ENCODE measurements around the gene CLDN5.

CLDN5 gene

GRCh38 chr22:19501897-19502447 lies 22.2 kb downstream of the CLDN5 start:
- FAIRE-seq: no peak

DNA sequence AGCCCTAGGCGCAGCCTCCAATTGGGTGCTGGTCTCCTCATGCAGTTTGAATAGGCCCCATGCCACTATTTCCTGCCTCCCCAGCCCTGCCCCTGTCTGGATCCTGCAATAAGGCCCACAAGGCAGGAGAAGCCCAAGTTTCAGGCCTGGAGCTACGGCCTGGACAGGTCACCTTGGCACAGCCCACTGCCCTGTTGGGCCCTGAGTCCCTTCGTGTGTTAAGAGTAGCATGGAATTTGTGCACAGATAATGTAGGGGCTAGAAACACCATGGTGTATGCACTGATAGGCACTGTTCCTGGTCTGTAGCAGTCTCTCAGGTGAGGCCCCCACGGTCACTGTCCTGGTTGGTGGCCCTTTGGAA lies 24.3 kb downstream of the CLDN5 start:
- no peak for FAIRE-seq

DNA sequence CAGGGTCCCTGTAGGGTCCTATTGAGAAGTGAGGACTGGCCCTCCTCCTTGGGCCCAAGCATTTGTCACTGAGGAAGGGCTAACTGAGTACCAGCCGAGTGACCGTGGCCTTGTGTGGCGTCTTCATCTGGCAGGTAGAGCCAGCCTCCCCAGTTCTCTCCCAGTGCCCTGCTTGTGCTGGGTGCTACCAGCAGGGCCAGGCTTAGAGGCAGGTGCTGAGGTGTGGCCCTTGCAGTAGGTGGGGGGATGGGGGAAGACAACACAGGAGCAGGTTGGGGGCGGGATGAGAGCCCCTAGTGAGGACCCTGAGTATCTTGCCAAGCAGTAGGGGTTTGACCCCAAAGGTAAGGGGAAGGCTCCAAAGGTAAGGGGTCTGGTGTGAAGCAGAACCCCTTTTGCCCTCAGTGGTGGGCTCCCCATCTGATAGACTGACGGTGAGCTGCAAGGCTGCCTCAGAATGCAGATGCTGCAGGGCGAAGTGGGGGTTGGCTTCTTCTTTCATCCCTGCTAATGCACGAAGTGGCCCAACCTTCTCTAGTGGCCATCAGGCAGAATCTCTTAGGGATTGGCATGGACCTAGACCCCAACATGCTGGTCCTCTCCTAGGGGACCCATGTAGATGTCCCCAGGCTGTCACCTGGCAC lies 24.9 kb downstream of the CLDN5 start:
- FAIRE-seq: no peak

- FAIRE-seq: no peak
Observed at GRCh38 chr22:19498866-19499190, 25.4 kb downstream of the CLDN5 start.

GRCh38 chr22:19498154-19498865 lies 25.9 kb downstream of the CLDN5 start:
- no peak for FAIRE-seq

DNA sequence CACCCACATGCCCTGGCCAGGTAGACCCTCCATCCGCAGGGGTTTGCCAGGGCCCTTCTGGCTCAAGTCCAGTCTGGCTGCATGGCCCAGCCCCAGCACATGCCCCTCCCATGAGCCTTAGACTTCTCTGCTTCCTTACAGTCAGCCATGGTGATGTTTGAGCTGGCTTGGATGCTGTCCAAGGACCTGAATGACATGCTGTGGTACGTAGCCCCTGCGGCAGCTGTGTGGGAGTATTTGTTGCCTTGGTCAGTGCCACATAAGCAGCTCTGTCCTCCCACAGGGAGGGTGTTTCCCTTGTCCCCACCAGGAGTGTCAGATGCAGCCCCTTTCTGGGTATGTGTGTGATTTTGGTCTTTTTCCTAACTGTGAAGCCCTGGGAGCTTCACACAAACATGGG lies 27.0 kb downstream of the CLDN5 start:
- FAIRE-seq: no peak

DNA sequence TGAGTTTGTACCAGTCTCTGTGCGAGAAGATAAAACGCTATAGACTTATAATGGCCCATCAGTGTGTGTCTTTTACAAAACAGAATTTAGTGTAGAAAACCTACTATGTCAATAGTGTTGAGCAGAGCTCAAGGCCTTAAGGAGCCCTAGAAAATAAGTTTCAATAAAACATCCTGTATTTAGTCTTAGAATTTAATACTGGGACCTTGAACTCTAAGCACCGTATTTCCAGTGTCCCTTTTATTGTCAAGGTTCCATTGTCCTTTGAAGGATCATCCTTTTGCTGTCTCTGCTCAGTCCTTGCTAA lies 27.9 kb downstream of the CLDN5 start:
- no peak for FAIRE-seq

GRCh38 chr22:19495562-19496323 lies 28.5 kb downstream of the CLDN5 start:
- no peak for FAIRE-seq

- FAIRE-seq: no peak
Observed at GRCh38 chr22:19494676-19495173, 29.5 kb downstream of the CLDN5 start.

DNA sequence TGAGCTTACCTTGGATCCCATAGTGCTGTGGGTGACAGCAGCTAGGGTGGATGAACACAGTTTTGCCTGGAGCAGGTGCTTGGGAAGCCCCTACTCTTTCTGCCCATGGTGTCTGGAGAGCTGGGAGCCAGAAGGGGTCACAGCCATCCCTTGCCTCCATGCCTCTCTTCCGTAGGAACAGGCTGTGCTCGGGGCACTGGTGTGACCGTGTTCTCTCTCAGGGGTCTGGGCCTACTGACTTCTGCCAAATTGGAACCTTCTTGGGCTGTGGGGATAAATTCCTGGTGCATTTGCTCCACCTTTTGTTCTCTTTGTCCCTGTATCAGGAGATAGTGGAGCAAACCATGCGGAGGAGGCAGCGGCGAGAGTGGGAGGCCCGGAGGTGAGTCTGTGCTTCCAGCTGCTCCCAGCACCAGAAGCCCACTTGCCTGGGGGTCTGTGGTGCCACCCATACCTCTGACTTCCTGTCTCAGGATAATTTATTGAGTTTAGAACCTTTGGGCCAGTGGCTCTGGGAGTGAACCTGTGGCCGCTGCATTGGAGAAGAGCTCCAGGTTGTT lies 30.1 kb downstream of the CLDN5 start:
- FAIRE-seq: no peak

- FAIRE-seq: no peak
Observed at GRCh38 chr22:19492504-19493174, 31.6 kb downstream of the CLDN5 start.

DNA sequence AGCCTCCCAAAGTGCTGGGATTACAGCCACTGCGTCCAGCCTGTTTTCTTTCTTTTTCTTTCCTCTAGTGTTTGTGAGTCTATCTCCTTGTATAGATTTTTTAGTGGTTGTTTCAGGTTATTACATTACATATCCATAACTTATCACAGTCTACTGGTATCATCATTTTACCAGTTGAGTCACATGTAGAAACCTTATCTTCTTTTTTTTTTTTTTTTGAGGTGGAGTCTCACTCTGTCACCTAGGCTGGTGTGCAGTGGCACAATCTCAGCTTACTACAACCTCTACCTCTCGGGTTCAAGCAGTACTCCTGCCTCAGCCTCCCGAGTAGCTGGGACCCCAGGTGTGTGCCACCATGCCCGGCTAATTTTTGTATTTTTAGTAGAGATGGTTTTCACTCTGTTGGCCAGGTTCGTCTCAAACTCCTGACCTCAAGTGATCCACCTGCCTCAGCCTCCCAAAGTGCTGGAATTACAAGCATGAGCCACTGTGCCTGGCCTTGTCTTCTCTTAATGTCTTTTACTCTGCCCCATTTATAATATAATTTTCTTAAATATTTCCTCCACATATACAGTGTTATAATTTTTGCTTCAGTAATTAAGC lies 33.5 kb downstream of the CLDN5 start:
- no peak for FAIRE-seq

DNA sequence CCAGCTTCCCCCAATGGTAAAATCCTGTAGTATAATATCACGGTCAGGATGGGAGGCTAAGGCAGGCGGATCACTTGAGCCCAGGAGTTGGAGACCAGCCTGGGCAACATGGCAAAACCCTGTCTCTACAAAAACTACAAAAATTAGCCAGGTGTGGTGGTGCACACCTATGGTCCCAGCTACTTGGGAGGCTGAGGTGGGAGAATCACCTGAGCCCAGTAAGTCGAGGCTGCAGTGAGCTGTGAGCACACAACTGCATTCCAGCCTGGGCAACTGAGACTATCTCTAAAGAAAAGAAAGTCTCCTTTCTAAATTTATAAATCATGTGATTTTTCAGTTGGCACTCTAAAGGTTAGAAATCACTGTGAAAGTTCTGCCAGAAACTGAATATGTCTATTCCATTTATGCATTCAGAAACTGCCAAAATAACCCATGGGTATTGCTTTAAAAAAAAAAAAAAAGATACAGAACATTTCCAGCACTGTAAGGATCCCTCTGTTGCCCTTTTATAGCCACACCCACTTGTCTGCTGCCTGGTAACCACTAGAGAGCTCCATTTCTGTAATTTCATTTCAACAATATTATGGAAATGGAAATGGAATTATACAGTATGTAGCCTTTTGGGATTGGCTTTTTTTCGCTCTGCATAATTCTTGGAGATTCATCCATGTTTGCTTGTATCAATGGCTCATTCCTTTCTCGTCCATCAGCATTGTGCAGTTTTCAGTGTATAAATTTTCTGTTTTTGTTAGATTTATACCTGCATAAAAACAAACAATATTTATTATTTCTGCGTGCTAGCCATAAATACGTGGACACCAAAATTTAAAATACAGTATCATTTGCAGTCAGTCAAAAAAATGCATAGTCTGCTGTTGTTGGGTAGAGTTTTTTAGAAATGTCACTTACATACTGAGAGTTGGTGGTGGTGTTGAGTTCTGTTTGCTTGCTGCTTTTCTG lies 35.0 kb downstream of the CLDN5 start:
- no peak for FAIRE-seq

DNA sequence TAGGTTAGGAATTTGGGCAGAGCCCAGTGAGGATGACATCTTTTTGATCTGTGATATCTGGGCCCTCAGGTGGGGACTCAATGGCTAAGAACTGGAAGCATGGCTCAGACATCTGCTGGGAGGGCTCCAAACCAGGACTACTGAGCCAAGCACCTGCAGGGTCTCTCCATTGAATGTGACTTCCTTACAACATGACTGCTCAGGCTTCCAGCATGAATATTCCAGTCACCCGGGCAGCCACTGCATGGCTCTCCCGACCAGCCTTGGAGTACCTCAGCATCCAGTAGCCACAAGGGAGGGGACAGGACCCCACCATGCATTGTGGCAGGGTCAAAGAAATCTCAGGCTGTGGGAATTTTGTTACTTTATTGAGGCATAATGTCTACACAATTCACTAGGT lies 35.9 kb downstream of the CLDN5 start:
- FAIRE-seq: no peak

DNA sequence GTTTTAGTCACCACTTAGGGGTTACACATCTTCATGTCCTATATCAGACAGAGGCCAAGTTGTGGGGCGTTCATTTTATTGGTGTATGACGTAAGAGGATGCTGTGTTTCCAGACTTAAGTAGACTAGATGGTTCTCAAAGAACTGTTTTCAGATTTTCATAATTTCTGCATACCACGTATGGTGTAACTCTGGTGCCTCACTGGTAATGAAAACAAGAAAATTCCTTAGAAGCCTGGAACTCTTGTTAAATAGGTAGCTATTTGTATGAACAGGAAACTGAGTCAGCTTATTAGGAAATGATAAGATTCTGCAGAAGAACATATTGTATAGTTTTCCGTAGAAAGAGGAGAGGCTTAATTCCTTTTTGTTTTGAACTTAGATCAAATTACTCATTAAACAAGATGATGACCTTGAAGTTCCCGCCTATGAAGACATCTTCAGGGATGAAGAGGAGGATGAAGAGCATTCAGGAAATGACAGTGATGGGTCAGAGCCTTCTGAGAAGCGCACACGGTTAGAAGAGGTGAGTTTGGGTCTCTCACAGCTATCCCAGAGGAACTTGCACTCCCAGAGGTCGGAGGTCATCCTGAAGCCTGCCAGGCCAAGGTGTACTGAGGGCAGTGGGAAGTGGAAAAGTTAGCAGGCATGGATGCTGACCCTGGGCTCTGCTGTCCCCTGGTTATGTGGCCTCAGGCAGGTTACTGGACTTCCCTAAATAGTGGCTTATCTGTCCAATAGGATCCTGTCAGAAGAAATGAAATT lies 40.5 kb downstream of the CLDN5 start:
- FAIRE-seq: no peak

DNA sequence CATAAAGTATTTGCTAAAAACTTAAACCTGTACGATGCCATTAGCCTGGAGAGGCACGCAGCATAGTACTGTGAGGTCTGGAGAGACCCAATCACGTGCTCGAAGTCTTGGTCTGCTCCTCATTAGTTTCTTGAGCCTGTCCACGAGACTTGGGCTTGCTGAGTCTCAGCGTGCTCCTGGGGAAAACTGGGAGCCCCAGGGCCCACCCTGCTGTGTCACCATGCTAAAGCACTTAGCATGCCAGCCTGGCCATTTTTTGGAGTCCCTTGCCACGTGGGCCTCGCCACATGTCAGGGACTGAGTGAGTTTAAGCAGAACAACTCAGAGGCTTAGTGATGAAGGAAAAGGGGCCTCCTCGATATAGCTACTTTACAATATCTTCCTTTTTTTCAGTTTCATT lies 41.9 kb downstream of the CLDN5 start:
- no peak for FAIRE-seq

DNA sequence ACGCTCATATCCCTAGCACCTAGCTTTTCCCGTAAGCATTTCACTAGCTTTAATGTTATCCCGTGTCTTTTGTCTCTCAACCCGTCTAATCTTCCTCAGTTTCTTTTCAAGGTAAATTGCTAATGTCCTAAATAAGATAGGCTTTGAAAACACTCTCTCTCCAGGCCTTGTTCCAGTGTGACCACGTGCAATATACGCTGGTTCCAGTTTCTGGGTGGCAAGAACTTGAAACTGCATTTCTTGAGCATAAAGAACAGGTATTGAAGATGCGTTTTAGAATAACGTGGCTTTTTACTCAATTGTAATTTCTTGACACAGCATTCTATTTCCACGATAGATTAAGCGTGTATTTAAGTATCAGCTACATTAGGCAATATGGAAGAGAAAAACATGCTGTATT lies 43.4 kb downstream of the CLDN5 start:
- no peak for FAIRE-seq

DNA sequence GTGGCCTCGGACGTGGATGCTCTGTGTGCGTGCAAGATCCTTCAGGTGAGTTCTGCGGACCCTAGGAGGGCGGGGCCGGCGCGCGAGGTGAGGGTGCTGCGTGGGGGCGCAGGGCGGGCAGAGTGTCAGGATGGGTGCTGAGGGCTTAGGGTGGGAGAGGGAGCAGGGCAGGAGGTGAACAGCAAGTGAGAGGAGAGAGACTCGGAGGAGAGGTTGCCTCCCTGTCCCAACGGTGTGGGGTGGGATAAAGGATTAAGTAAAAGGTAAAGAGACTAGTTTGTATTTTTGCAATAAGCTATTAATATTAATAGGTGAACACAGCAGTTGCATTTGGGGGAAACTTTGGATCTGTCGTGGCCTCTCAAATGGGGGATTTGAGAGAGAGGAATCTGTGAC lies 44.0 kb downstream of the CLDN5 start:
- no peak for FAIRE-seq

GRCh38 chr22:19479355-19480172 lies 44.6 kb downstream of the CLDN5 start, which contains the start of gene CDC45:
Gene CDC45 (plus strand): TSS chr22:19479920. CDS start chr22:19479969, 49 bp downstream.
- peak; percentile 96 for FAIRE-seq

Data from endometrium (tissue), 2 donors.